ENCODE results near the gene ZBTB8OS. TPM values are rescaled to one million over a fixed set of nuclear protein-coding genes. Genes with fewer than 3 reads are reported as not detected.

Gene ZBTB8OS
- total and polyA plus RNA-seq, 9 of the 15 experiments (the other 6 are each of a cell fraction or from before 2014, with no cell fraction given): 54.8 to 230 (median 107) TPM

DNA sequence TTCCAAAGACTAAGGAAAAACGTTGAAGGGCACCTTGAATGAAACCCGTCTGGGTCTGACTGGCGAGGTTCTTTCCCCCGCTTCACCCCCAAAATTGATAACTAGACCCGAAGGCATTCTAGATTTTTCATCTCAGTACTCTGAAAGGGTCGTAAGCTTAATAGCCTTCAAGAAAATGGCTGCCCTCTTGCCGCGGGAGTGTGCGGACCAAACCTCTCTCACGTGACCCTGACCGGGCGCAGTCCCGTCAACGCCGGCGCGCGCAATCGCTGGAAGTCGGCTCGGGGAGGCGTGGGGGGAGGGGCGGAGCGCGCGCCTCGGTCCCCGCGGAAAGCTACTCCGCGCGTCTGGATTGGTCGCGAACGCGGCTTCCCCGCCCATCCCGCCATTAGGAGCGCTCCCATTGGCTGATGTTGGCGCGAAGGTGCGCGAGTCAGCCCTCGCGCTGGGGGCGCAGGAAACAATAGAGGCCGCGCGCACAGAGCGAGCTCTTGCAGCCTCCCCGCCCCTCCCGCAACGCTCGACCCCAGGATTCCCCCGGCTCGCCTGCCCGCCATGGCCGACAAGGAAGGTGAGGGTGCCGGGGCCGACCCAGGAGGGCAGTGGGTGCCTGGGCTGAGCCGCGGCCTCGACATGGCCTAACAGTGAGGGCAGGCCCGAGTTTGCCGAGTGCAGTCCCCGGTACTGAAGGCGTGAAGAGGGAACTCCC is 556 bp upstream of the ZBTB8OS start, which contains the start of gene RBBP4 (continued):
- TF ChIP-seq ZNF583 (CRISPR knock-in tag; IDR thresholded peaks at IDR 0.05): peak; percentile 98
- peak; percentile 64 for TF ChIP-seq KDM2B (CRISPR knock-in tag; IDR thresholded peaks at IDR 0.05)
- peak; percentile 84 for TF ChIP-seq HEY1 (CRISPR knock-in tag; IDR thresholded peaks at IDR 0.05; ENCODE audit: borderline replicate concordance)
- TF ChIP-seq, protein P1, sequence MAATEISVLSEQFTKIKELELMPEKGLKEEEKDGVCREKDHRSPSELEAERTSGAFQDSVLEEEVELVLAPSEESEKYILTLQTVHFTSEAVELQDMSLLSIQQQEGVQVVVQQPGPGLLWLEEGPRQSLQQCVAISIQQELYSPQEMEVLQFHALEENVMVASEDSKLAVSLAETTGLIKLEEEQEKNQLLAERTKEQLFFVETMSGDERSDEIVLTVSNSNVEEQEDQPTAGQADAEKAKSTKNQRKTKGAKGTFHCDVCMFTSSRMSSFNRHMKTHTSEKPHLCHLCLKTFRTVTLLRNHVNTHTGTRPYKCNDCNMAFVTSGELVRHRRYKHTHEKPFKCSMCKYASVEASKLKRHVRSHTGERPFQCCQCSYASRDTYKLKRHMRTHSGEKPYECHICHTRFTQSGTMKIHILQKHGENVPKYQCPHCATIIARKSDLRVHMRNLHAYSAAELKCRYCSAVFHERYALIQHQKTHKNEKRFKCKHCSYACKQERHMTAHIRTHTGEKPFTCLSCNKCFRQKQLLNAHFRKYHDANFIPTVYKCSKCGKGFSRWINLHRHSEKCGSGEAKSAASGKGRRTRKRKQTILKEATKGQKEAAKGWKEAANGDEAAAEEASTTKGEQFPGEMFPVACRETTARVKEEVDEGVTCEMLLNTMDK (IDR thresholded peaks at IDR 0.05; ENCODE audit: borderline replicate concordance, insufficient read depth, low read depth, low read length, poor library complexity, severe bottlenecking): peak; percentile 26
- TF ChIP-seq, protein P2, sequence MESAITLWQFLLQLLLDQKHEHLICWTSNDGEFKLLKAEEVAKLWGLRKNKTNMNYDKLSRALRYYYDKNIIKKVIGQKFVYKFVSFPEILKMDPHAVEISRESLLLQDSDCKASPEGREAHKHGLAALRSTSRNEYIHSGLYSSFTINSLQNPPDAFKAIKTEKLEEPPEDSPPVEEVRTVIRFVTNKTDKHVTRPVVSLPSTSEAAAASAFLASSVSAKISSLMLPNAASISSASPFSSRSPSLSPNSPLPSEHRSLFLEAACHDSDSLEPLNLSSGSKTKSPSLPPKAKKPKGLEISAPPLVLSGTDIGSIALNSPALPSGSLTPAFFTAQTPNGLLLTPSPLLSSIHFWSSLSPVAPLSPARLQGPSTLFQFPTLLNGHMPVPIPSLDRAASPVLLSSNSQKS (CRISPR knock-in tag; IDR thresholded peaks at IDR 0.05): peak; percentile 84; the same call in 1 of the 2 replicates
- peak; percentile 42 for TF ChIP-seq ZNF146 (CRISPR knock-in tag; IDR thresholded peaks at IDR 0.05; ENCODE audit: unreplicated experiment)
- peak; percentile 45; the same call in 1 of the 2 replicates for TF ChIP-seq IRF2 (CRISPR knock-in tag; IDR thresholded peaks at IDR 0.05)
- peak; percentile 66 for TF ChIP-seq HCFC1 (IDR thresholded peaks at IDR 0.05; ENCODE audit: low read depth, low read length)
- peak; percentile 94 for TF ChIP-seq DDX20 (tag; IDR thresholded peaks at IDR 0.05; ENCODE audit: low read depth)
- peak in 1 of 2 experiments; percentile 75; a peak in 2 of 4 replicates for TF ChIP-seq FOXK2 (conservative IDR thresholded peaks at IDR 0.05 in 1 of 2, IDR thresholded peaks at IDR 0.05 in 1 of 2; ENCODE audit: low read depth in 2 of 2)
- TF ChIP-seq SRSF1 (IDR thresholded peaks at IDR 0.05; ENCODE audit: low read depth, low read length): peak; percentile 54; the same call in 1 of the 2 replicates
- peak; percentile 92 for TF ChIP-seq IFI16 (CRISPR knock-in tag; IDR thresholded peaks at IDR 0.05)
- peak; percentile 75 for TF ChIP-seq GATAD2A (IDR thresholded peaks at IDR 0.05)
- TF ChIP-seq, protein P3, sequence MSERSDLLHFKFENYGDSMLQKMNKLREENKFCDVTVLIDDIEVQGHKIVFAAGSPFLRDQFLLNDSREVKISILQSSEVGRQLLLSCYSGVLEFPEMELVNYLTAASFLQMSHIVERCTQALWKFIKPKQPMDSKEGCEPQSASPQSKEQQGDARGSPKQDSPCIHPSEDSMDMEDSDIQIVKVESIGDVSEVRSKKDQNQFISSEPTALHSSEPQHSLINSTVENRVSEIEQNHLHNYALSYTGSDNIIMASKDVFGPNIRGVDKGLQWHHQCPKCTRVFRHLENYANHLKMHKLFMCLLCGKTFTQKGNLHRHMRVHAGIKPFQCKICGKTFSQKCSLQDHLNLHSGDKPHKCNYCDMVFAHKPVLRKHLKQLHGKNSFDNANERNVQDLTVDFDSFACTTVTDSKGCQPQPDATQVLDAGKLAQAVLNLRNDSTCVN (CRISPR knock-in tag; IDR thresholded peaks at IDR 0.05): peak; percentile 97
- peak; percentile 96 for TF ChIP-seq PYGO2 (tag; IDR thresholded peaks at IDR 0.05)
- TF ChIP-seq ZNF316 (IDR thresholded peaks at IDR 0.05): peak; percentile 32; the same call in 1 of the 2 replicates
